Measurements from ENCODE around the gene MRAS.

- TF ChIP-seq CTCF (conservative IDR thresholded peaks at IDR 0.05), result no peak
- no peak for TF ChIP-seq EZH2 (IDR thresholded peaks at IDR 0.05; ENCODE audit: low read depth)
These were observed 13.2 kb downstream of the MRAS start for GRCh38 chr3:138361561-138361971.
